ENCODE data around the gene FAM229A. TPM values are rescaled to one million over a fixed set of nuclear protein-coding genes. Genes with fewer than 3 reads are reported as not detected.
A peak's percentile ranks its signal among the peaks of the same experiment; 100 is the strongest.

The FAM229A gene
- total and polyA plus RNA-seq, 9 of the 15 experiments (the other 6 are each of a cell fraction or from before 2014, with no cell fraction given) = 0.04 to 21.6 (median 7.4) TPM

GRCh38 chr1:32334274-32334861 is 27.9 kb downstream of the FAM229A start (continued):
- TF ChIP-seq SIN3A (IDR thresholded peaks at IDR 0.05; ENCODE audit: borderline replicate concordance in 2 of 2, control insufficient read depth in 1 of 2, low read depth in 2 of 2, low read length in 2 of 2) (no peak), RFX7 (CRISPR knock-in tag; IDR thresholded peaks at IDR 0.05) (no peak), SMARCA5 (IDR thresholded peaks at IDR 0.05) (no peak), GTF2A2 (tag; IDR thresholded peaks at IDR 0.05) (no peak), FOXA3 (CRISPR knock-in tag; conservative IDR thresholded peaks at IDR 0.05 in 1 of 2, IDR thresholded peaks at IDR 0.05 in 1 of 2) (no peak), ZNF239 (CRISPR knock-in tag; IDR thresholded peaks at IDR 0.05) (no peak), KAT2B (IDR thresholded peaks at IDR 0.05; ENCODE audit: low read depth, low read length) (no peak), KDM4B (IDR thresholded peaks at IDR 0.05; ENCODE audit: borderline replicate concordance in 2 of 2, low read depth in 1 of 2) (0 out of 4 replicates have a peak, but pooled peaks of 1 of the 2 experiments have one; percentile 62), BACH1 (tag; IDR thresholded peaks at IDR 0.05) (no peak), CREBBP (IDR thresholded peaks at IDR 0.05; ENCODE audit: low read depth, low read length) (no peak), NONO (IDR thresholded peaks at IDR 0.05; ENCODE audit: low read depth in 2 of 2, low read length in 1 of 2) (no peak), E4F1 (CRISPR knock-in tag; IDR thresholded peaks at IDR 0.05; ENCODE audit: borderline replicate concordance) (no peak), E2F5 (CRISPR knock-in tag; IDR thresholded peaks at IDR 0.05) (no peak), FOS (IDR thresholded peaks at IDR 0.05; ENCODE audit: extremely low read depth, insufficient read length) (no peak), ZNF561 (CRISPR knock-in tag; conservative IDR thresholded peaks at IDR 0.05) (no peak), ZFP1 (CRISPR knock-in tag; IDR thresholded peaks at IDR 0.05) (no peak), RBM34 (IDR thresholded peaks at IDR 0.05; ENCODE audit: borderline replicate concordance, insufficient read depth, low read length) (no peak), PURB (CRISPR knock-in tag; IDR thresholded peaks at IDR 0.05; ENCODE audit: low read depth) (no peak), ZNF57 (CRISPR knock-in tag; IDR thresholded peaks at IDR 0.05) (no peak), GATAD2A (IDR thresholded peaks at IDR 0.05) (no peak), RBM15 (IDR thresholded peaks at IDR 0.05; ENCODE audit: insufficient read depth, low read length) (no peak), HNRNPK (IDR thresholded peaks at IDR 0.05; ENCODE audit: low read depth, low read length, poor library complexity, severe bottlenecking) (no peak), ZNF217 (CRISPR knock-in tag; IDR thresholded peaks at IDR 0.05) (no peak), C11orf30 (IDR thresholded peaks at IDR 0.05; ENCODE audit: low read depth) (no peak)
- TF ChIP-seq, protein P1, sequence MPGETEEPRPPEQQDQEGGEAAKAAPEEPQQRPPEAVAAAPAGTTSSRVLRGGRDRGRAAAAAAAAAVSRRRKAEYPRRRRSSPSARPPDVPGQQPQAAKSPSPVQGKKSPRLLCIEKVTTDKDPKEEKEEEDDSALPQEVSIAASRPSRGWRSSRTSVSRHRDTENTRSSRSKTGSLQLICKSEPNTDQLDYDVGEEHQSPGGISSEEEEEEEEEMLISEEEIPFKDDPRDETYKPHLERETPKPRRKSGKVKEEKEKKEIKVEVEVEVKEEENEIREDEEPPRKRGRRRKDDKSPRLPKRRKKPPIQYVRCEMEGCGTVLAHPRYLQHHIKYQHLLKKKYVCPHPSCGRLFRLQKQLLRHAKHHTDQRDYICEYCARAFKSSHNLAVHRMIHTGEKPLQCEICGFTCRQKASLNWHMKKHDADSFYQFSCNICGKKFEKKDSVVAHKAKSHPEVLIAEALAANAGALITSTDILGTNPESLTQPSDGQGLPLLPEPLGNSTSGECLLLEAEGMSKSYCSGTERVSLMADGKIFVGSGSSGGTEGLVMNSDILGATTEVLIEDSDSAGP (CRISPR knock-in tag; IDR thresholded peaks at IDR 0.05) = peak; percentile 32; the same call in 1 of the 2 replicates

Measured in K562 (cell line).